AG10803 (cell line): ENCODE data around the gene MED23.

ENCODE experiments used
- DNase-seq: peaks from one replicate; pipeline ENCODE4 v3.0.0; 2010; ENCODE audit warnings: low read depth
- H3K4me3 ChIP-seq: 2 replicates; pipeline ENCODE4 v1.5.1; 2011; ENCODE audit warnings: mild to moderate bottlenecking, low read length, control low read depth
- CTCF ChIP-seq: conservative IDR thresholded peaks from 2 replicates; pipeline ENCODE4 v1.5.1; 2011; ENCODE audit warnings: mild to moderate bottlenecking, low read length, control low read depth, inconsistent platforms

The MED23 gene

GRCh38 chr6:131565056-131565455 is 63.0 kb downstream of the MED23 start:
- H3K4me3 ChIP-seq = no peak overlapping the region
- no peak for TF ChIP-seq CTCF
- no peak for DNase-seq

- DNase-seq = no peak
- H3K4me3 ChIP-seq = no peak overlapping the region
- TF ChIP-seq CTCF = no peak
These were observed 65.9 kb downstream of the MED23 start for GRCh38 chr6:131561925-131562707.

GRCh38 chr6:131558922-131559321 is 69.1 kb downstream of the MED23 start:
- no peak for TF ChIP-seq CTCF
- H3K4me3 ChIP-seq = no peak overlapping the region
- no peak for DNase-seq

- TF ChIP-seq CTCF = no peak
- no peak overlapping the region for H3K4me3 ChIP-seq
- DNase-seq = no peak
These were observed 72.0 kb downstream of the MED23 start for GRCh38 chr6:131555992-131556391.

- no peak for DNase-seq
- H3K4me3 ChIP-seq = no peak overlapping the region
- no peak for TF ChIP-seq CTCF
These were observed 75.5 kb downstream of the MED23 start for GRCh38 chr6:131552572-131552971.

GRCh38 chr6:131551902-131552301 is 76.1 kb downstream of the MED23 start:
- H3K4me3 ChIP-seq = no peak overlapping the region
- no peak for TF ChIP-seq CTCF
- no peak for DNase-seq

GRCh38 chr6:131549811-131550210 is 78.2 kb downstream of the MED23 start:
- no peak overlapping the region for H3K4me3 ChIP-seq
- no peak for DNase-seq
- TF ChIP-seq CTCF = no peak
